ENCODE measurements around the gene MPPED1.

Gene MPPED1

DNA sequence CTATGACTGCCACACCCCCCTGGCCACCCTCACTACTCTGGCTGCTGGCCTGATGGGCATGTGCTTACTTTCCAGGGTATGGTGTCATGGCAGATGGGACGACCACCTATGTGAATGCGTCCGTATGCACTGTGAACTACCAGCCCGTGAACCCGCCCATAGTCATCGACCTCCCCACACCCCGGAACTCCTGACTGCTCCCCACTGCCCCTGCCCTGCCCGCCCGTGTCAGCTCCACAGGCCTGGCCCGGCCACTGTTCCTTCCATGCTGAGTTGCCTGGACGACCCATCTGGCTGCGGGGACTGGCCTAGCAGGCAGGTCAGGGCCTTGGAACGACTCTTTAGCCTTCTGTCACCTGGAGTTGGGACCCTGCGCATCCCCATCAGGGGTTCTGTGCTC lies 93.6 kb downstream of the MPPED1 start:
- FAIRE-seq, result no peak
- no peak for TF ChIP-seq POLR2A (IDR thresholded peaks at IDR 0.05; ENCODE audit: low read depth, low read length)
- no peak for TF ChIP-seq POU2F2 (IDR thresholded peaks at IDR 0.05; ENCODE audit: low read depth, low read length)
- TF ChIP-seq TAF1 (IDR thresholded peaks at IDR 0.05; ENCODE audit: low read depth, low read length), result no peak
- TF ChIP-seq SPI1 (IDR thresholded peaks at IDR 0.05; ENCODE audit: low read depth, low read length), result no peak
- no peak for TF ChIP-seq POLR2AphosphoS5 (IDR thresholded peaks at IDR 0.05; ENCODE audit: low read depth, low read length)
- TF ChIP-seq PAX5 (IDR thresholded peaks at IDR 0.05; ENCODE audit: insufficient read depth, low read length, severe bottlenecking), result no peak
- no peak for DNase-seq (ENCODE audit: insufficient read length, low spot score)

- TF ChIP-seq TAF1 (IDR thresholded peaks at IDR 0.05; ENCODE audit: low read depth, low read length), result no peak
- no peak for TF ChIP-seq POLR2A (IDR thresholded peaks at IDR 0.05; ENCODE audit: low read depth, low read length)
- TF ChIP-seq POLR2AphosphoS5 (IDR thresholded peaks at IDR 0.05; ENCODE audit: low read depth, low read length), result no peak
- no peak for TF ChIP-seq PAX5 (IDR thresholded peaks at IDR 0.05; ENCODE audit: insufficient read depth, low read length, severe bottlenecking)
- TF ChIP-seq POU2F2 (IDR thresholded peaks at IDR 0.05; ENCODE audit: low read depth, low read length), result no peak
- TF ChIP-seq SPI1 (IDR thresholded peaks at IDR 0.05; ENCODE audit: low read depth, low read length), result no peak
- no peak for DNase-seq (ENCODE audit: insufficient read length, low spot score)
- no peak for FAIRE-seq
These were observed 94.1 kb downstream of the MPPED1 start for GRCh38 chr22:43505896-43506295.

DNA sequence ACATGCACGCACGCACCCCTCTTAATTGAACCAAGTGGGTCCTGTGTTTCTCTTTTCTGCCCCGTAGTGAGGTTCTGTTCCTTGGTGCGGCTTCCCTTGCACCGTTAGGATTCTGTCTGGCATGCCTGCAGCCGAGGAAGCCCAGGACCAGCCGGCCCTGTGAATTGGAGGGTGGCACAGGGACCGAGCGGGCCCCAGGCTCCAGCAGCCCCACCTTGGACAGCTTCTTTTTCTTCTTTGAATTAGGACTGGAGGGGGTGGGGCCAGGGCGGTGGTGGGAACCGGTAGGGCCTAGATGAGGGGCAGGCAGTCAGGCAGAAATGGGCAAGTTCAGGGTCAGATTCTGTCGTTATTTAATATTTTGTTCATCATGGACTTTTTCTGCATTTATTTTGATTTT lies 94.7 kb downstream of the MPPED1 start:
- no peak for FAIRE-seq
- TF ChIP-seq POU2F2 (IDR thresholded peaks at IDR 0.05; ENCODE audit: low read depth, low read length), result no peak
- no peak for TF ChIP-seq POLR2AphosphoS5 (IDR thresholded peaks at IDR 0.05; ENCODE audit: low read depth, low read length)
- TF ChIP-seq SPI1 (IDR thresholded peaks at IDR 0.05; ENCODE audit: low read depth, low read length), result no peak
- no peak for TF ChIP-seq PAX5 (IDR thresholded peaks at IDR 0.05; ENCODE audit: insufficient read depth, low read length, severe bottlenecking)
- TF ChIP-seq POLR2A (IDR thresholded peaks at IDR 0.05; ENCODE audit: low read depth, low read length), result no peak
- no peak for TF ChIP-seq TAF1 (IDR thresholded peaks at IDR 0.05; ENCODE audit: low read depth, low read length)
- DNase-seq (ENCODE audit: insufficient read length, low spot score), result no peak

DNA sequence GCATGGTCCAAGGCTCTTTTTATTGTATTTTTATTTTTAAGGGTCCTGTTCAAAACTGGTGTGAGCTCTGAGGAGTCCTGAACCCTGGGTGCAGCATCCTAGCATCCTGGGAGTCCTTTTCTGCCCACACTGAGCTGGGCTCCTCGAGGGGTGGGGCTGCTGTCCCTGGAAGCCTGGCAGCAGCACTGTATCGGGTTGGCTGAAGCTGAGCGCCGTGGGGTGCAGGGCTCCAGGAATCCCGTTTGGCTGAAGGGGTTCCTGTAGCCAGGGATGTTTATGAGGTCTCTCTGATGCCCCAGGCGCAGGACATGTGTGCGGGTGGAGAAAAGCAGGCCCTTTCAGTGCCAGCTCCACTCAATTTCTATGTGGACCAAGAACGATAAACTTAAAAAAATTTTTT lies 95.4 kb downstream of the MPPED1 start:
- no peak for FAIRE-seq
- TF ChIP-seq POLR2A (IDR thresholded peaks at IDR 0.05; ENCODE audit: low read depth, low read length) (no peak), POU2F2 (IDR thresholded peaks at IDR 0.05; ENCODE audit: low read depth, low read length) (no peak), TAF1 (IDR thresholded peaks at IDR 0.05; ENCODE audit: low read depth, low read length) (no peak), SPI1 (IDR thresholded peaks at IDR 0.05; ENCODE audit: low read depth, low read length) (no peak), PAX5 (IDR thresholded peaks at IDR 0.05; ENCODE audit: insufficient read depth, low read length, severe bottlenecking) (no peak), POLR2AphosphoS5 (IDR thresholded peaks at IDR 0.05; ENCODE audit: low read depth, low read length) (no peak)
- DNase-seq (ENCODE audit: insufficient read length, low spot score), result no peak

DNA sequence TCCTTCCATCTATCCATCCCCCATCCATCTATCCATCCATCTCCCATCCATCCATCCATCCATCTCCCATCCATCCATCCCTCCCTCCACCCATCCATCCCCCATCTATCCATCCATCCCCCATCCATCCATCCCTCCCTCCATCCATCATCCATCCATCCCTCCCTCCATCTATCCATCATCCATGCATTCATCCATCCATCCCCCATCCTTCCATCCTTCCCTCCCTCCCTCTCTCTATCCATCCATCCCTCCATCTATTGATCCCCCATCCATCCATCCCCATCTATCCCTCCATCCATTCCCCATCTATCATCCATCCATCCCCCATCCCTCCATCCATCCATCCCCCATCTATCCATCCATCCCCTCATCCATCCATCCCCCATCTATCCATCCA lies 96.7 kb downstream of the MPPED1 start:
- DNase-seq (ENCODE audit: insufficient read length, low spot score) (no peak), FAIRE-seq (no peak)
- TF ChIP-seq PAX5 (IDR thresholded peaks at IDR 0.05; ENCODE audit: insufficient read depth, low read length, severe bottlenecking) (no peak), SPI1 (IDR thresholded peaks at IDR 0.05; ENCODE audit: low read depth, low read length) (no peak), POU2F2 (IDR thresholded peaks at IDR 0.05; ENCODE audit: low read depth, low read length) (no peak), TAF1 (IDR thresholded peaks at IDR 0.05; ENCODE audit: low read depth, low read length) (no peak), POLR2AphosphoS5 (IDR thresholded peaks at IDR 0.05; ENCODE audit: low read depth, low read length) (no peak), POLR2A (IDR thresholded peaks at IDR 0.05; ENCODE audit: low read depth, low read length) (no peak)

- TF ChIP-seq POLR2AphosphoS5 (IDR thresholded peaks at IDR 0.05; ENCODE audit: low read depth, low read length) (no peak), POU2F2 (IDR thresholded peaks at IDR 0.05; ENCODE audit: low read depth, low read length) (no peak), SPI1 (IDR thresholded peaks at IDR 0.05; ENCODE audit: low read depth, low read length) (no peak), TAF1 (IDR thresholded peaks at IDR 0.05; ENCODE audit: low read depth, low read length) (no peak), POLR2A (IDR thresholded peaks at IDR 0.05; ENCODE audit: low read depth, low read length) (no peak), PAX5 (IDR thresholded peaks at IDR 0.05; ENCODE audit: insufficient read depth, low read length, severe bottlenecking) (no peak)
- no peak for FAIRE-seq
- no peak for DNase-seq (ENCODE audit: insufficient read length, low spot score)
These were observed 97.5 kb downstream of the MPPED1 start for GRCh38 chr22:43509337-43509736.

GRCh38 chr22:43510281-43511070 lies 98.7 kb downstream of the MPPED1 start:
- DNase-seq (ENCODE audit: insufficient read length, low spot score) (no peak), FAIRE-seq (no peak)
- TF ChIP-seq POLR2A (IDR thresholded peaks at IDR 0.05; ENCODE audit: low read depth, low read length), result no peak
- no peak for TF ChIP-seq POLR2AphosphoS5 (IDR thresholded peaks at IDR 0.05; ENCODE audit: low read depth, low read length)
- no peak for TF ChIP-seq TAF1 (IDR thresholded peaks at IDR 0.05; ENCODE audit: low read depth, low read length)
- no peak for TF ChIP-seq POU2F2 (IDR thresholded peaks at IDR 0.05; ENCODE audit: low read depth, low read length)
- no peak for TF ChIP-seq SPI1 (IDR thresholded peaks at IDR 0.05; ENCODE audit: low read depth, low read length)
- no peak for TF ChIP-seq PAX5 (IDR thresholded peaks at IDR 0.05; ENCODE audit: insufficient read depth, low read length, severe bottlenecking)

GRCh38 chr22:43511276-43511910 lies 99.6 kb downstream of the MPPED1 start:
- TF ChIP-seq POLR2A (IDR thresholded peaks at IDR 0.05; ENCODE audit: low read depth, low read length), result no peak

GRCh38 chr22:43512279-43512678 lies 100.5 kb downstream of the MPPED1 start:
- no peak for DNase-seq (ENCODE audit: insufficient read length, low spot score)
- FAIRE-seq, result no peak
- TF ChIP-seq POLR2A (IDR thresholded peaks at IDR 0.05; ENCODE audit: low read depth, low read length) (no peak), POLR2AphosphoS5 (IDR thresholded peaks at IDR 0.05; ENCODE audit: low read depth, low read length) (no peak), POU2F2 (IDR thresholded peaks at IDR 0.05; ENCODE audit: low read depth, low read length) (no peak), TAF1 (IDR thresholded peaks at IDR 0.05; ENCODE audit: low read depth, low read length) (no peak), PAX5 (IDR thresholded peaks at IDR 0.05; ENCODE audit: insufficient read depth, low read length, severe bottlenecking) (no peak), SPI1 (IDR thresholded peaks at IDR 0.05; ENCODE audit: low read depth, low read length) (no peak)

More at GRCh38 chr22:43511276-43511910, 99.6 kb downstream of the MPPED1 start:
- no peak for DNase-seq (ENCODE audit: insufficient read length, low spot score)
- no peak for FAIRE-seq

Measured in GM12891 (cell line).